Thyroid gland (tissue), 4 donors: ENCODE measurements around the gene POU2AF2.

Source experiments
- POLR2A ChIP-seq, 2 donors: fragments of 450-650 bp; IDR thresholded peaks; one replicate each; pipeline ENCODE4 v1.6.1; 2017; ENCODE audit warnings: antibody characterized with exemption in 2 of 2, mild to moderate bottlenecking in 2 of 2, moderate library complexity in 1 of 2
- TF ChIP-seq, protein P1 (sequence below), 6 experiments: fragments of 200-600 bp in 3 of 6; fragments of 450-650 bp in 3 of 6; sonication (generic) in 3 of 6; IDR thresholded peaks; one replicate each; pipeline ENCODE4 v1.5.1; 2016 to 2019; ENCODE audit warnings: antibody characterized with exemption in 6 of 6, mild to moderate bottlenecking in 2 of 6, inconsistent platforms in 1 of 6, moderate library complexity in 1 of 6

DNA sequence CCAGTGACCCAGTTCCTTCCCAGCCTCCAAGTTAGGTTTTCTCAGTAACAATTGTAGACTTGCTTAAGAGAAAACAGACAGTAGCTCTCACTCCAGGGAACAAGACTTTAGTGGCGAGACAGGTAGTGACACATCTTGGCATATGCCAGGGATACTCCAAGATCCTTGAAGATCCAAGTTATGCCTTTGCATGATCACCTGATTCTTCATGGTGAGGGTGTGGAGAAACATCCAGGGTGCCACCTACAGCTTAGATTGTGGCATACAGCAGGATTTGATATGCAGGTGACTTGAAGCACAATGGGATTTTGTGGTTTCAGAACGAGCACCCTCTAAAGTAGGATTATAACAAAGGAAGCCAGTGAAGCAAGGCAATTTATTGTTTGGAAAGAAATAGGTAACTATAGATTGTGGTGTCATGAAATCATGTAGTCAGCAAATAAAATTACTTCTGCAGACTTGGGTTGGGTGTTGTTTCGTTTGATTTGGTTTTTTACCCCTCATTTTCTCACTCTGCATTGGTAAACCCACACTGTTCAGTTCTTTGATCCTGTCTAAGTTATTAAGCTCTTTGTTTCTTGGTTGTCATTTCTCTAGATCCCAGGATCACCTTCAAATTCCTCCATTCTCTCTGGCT lies 62.1 kb downstream of the POU2AF2 start:
- TF ChIP-seq, protein P1, sequence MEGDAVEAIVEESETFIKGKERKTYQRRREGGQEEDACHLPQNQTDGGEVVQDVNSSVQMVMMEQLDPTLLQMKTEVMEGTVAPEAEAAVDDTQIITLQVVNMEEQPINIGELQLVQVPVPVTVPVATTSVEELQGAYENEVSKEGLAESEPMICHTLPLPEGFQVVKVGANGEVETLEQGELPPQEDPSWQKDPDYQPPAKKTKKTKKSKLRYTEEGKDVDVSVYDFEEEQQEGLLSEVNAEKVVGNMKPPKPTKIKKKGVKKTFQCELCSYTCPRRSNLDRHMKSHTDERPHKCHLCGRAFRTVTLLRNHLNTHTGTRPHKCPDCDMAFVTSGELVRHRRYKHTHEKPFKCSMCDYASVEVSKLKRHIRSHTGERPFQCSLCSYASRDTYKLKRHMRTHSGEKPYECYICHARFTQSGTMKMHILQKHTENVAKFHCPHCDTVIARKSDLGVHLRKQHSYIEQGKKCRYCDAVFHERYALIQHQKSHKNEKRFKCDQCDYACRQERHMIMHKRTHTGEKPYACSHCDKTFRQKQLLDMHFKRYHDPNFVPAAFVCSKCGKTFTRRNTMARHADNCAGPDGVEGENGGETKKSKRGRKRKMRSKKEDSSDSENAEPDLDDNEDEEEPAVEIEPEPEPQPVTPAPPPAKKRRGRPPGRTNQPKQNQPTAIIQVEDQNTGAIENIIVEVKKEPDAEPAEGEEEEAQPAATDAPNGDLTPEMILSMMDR (IDR thresholded peaks at IDR 0.05) = no peak
- no peak for TF ChIP-seq POLR2A (IDR thresholded peaks at IDR 0.05)
